Activated CD4-positive, alpha-beta T cell treated with anti-CD3 and anti-CD28 coated beads, Interleukin-2, amount 50 U/mL, for 1 hour (primary cell): ENCODE measurements around the gene LCE1D.

Experiments
- DNase-seq: peaks from one replicate; pipeline ENCODE4 v3.0.0-alpha.2; 2020

The LCE1D gene

GRCh38 chr1:152796421-152796820 is at the start of gene LCE1D:
LCE1D (plus strand) TSS chr1:152796721; CDS start chr1:152797795, 1,074 bp downstream.
- DNase-seq = no peak

- DNase-seq = no peak
These were observed 48.7 kb upstream of the LCE1D start for GRCh38 chr1:152747831-152748230.

GRCh38 chr1:152752225-152752624 is 44.3 kb upstream of the LCE1D start:
- no peak for DNase-seq

- DNase-seq = no peak
These were observed 42.9 kb upstream of the LCE1D start for GRCh38 chr1:152753586-152753985.

- DNase-seq = no peak
These were observed 39.6 kb upstream of the LCE1D start for GRCh38 chr1:152756872-152757271.

GRCh38 chr1:152757747-152758146 is 38.8 kb upstream of the LCE1D start, which contains the start of gene KPRP:
KPRP (plus strand) TSS chr1:152758025; CDS start chr1:152759589, 1,564 bp downstream.
- no peak for DNase-seq

- DNase-seq = no peak
These were observed 37.9 kb upstream of the LCE1D start for GRCh38 chr1:152758636-152759035.

- no peak for DNase-seq
These were observed 36.9 kb upstream of the LCE1D start for GRCh38 chr1:152759453-152760173.

GRCh38 chr1:152760551-152761190 is 35.9 kb upstream of the LCE1D start:
- DNase-seq = no peak

GRCh38 chr1:152761609-152762213 is 34.8 kb upstream of the LCE1D start:
- no peak for DNase-seq

- no peak for DNase-seq
These were observed 27.5 kb upstream of the LCE1D start for GRCh38 chr1:152768847-152769533.

GRCh38 chr1:152770411-152770810 is 26.1 kb upstream of the LCE1D start:
- DNase-seq = no peak

GRCh38 chr1:152774875-152775274 is 21.6 kb upstream of the LCE1D start, which contains the start of gene LCE1F:
LCE1F (plus strand) TSS chr1:152775140; CDS start chr1:152776372, 1,232 bp downstream.
- DNase-seq = no peak

- DNase-seq = no peak
These were observed 20.2 kb upstream of the LCE1D start for GRCh38 chr1:152776361-152776760.

- no peak for DNase-seq
These were observed 18.9 kb upstream of the LCE1D start for GRCh38 chr1:152777510-152778137.

- DNase-seq = no peak
These were observed 13.4 kb upstream of the LCE1D start for GRCh38 chr1:152783095-152783494.

GRCh38 chr1:152786077-152786476 is 10.4 kb upstream of the LCE1D start, which contains the start of gene LCE1E:
LCE1E (plus strand) TSS chr1:152786257; CDS start chr1:152787300, 1,043 bp downstream.
- DNase-seq = no peak

GRCh38 chr1:152795686-152796085 is 835 bp upstream of the LCE1D start:
- DNase-seq = no peak

GRCh38 chr1:152801333-152801732 is 4.8 kb downstream of the LCE1D start:
- DNase-seq = no peak

- no peak for DNase-seq
These were observed 10.1 kb downstream of the LCE1D start, which contains the start of gene LCE1C for GRCh38 chr1:152806576-152806975. LCE1C (minus strand) TSS chr1:152806651; CDS start chr1:152805478, 1,173 bp downstream.

- no peak for DNase-seq
These were observed 14.5 kb downstream of the LCE1D start for GRCh38 chr1:152811050-152811449.

- no peak for DNase-seq
These were observed 15.2 kb downstream of the LCE1D start, which contains the start of gene LCE1B for GRCh38 chr1:152811671-152812070. LCE1B (plus strand) TSS chr1:152811971; CDS start chr1:152812447, 476 bp downstream.
